HEK293T (cell line): ENCODE data around the gene GLRA3.

Experiments
- CTCF ChIA-PET: fragments of 350-600 bp; formaldehyde crosslinking; extraction: SDS; loops from one replicate; lab custom pipeline; 2021; ENCODE audit warnings: antibody characterized with exemption, inconsistent platforms; lab: Yijun Ruan, JAX
- POLR2A ChIA-PET: fragments of 350-600 bp; formaldehyde crosslinking; extraction: SDS; loops from one replicate; lab custom pipeline; 2020; ENCODE audit warnings: antibody characterized with exemption, inconsistent platforms; lab: Yijun Ruan, JAX
- DNase-seq: peaks from one replicate; pipeline ENCODE4 v3.0.0; 2012; ENCODE audit warnings: mixed read lengths; ENCODE audit errors: extremely low spot score
- ARNT ChIP-seq: fragments of 450-650 bp; IDR thresholded peaks from 2 replicates; pipeline ENCODE4 v1.6.1; 2017; ENCODE audit warnings: mild to moderate bottlenecking
- BHLHE40 ChIP-seq: fragments of 450-650 bp; IDR thresholded peaks from 2 replicates; pipeline ENCODE4 v1.6.1; 2016; ENCODE audit warnings: mild to moderate bottlenecking, moderate library complexity, borderline replicate concordance
- CTBP1 ChIP-seq: fragments of 450-650 bp; IDR thresholded peaks from 2 replicates; pipeline ENCODE4 v1.6.1; 2016; ENCODE audit warnings: borderline replicate concordance
- ELF4 ChIP-seq: fragments of 450-650 bp; IDR thresholded peaks from 2 replicates; pipeline ENCODE4 v1.6.1; 2017; ENCODE audit warnings: antibody characterized with exemption
- FOXA1 ChIP-seq: fragments of 450-650 bp; IDR thresholded peaks from 2 replicates; pipeline ENCODE4 v1.6.1; 2016; ENCODE audit warnings: mild to moderate bottlenecking
- FOXK2 ChIP-seq: fragments of 450-650 bp; IDR thresholded peaks from 2 replicates; pipeline ENCODE4 v1.6.1; 2016; ENCODE audit warnings: mild to moderate bottlenecking
- FOXM1 ChIP-seq: fragments of 450-650 bp; IDR thresholded peaks from 2 replicates; pipeline ENCODE4 v1.6.1; 2017; ENCODE audit warnings: mild to moderate bottlenecking, borderline replicate concordance
- HDGF ChIP-seq: fragments of 450-650 bp; IDR thresholded peaks from 2 replicates; pipeline ENCODE4 v1.6.1; 2017; ENCODE audit warnings: antibody characterized with exemption, borderline replicate concordance
- L3MBTL2 ChIP-seq: fragments of 450-650 bp; conservative IDR thresholded peaks from 2 replicates; pipeline ENCODE4 v1.6.1; 2016; ENCODE audit warnings: mild to moderate bottlenecking
- LEF1 ChIP-seq: fragments of 450-650 bp; IDR thresholded peaks from 2 replicates; pipeline ENCODE4 v1.6.1; 2017; ENCODE audit warnings: mild to moderate bottlenecking, borderline replicate concordance
- NFRKB ChIP-seq: fragments of 450-650 bp; IDR thresholded peaks from 2 replicates; pipeline ENCODE4 v1.6.1; 2016; ENCODE audit warnings: mild to moderate bottlenecking, moderate library complexity
- SP1 ChIP-seq: fragments of 450-650 bp; IDR thresholded peaks from 2 replicates; pipeline ENCODE4 v1.6.1; 2017
- SUZ12 ChIP-seq: fragments of 450-650 bp; IDR thresholded peaks from 2 replicates; pipeline ENCODE4 v1.6.1; 2016; ENCODE audit warnings: mild to moderate bottlenecking
- TARDBP ChIP-seq: fragments of 450-650 bp; IDR thresholded peaks from 2 replicates; pipeline ENCODE4 v1.6.1; 2016
- ZNF384 ChIP-seq: fragments of 450-650 bp; IDR thresholded peaks from 2 replicates; pipeline ENCODE4 v1.6.1; 2016
- TF ChIP-seq, protein P1 (sequence below): fragments of 450-650 bp; IDR thresholded peaks from 2 replicates; pipeline ENCODE4 v1.6.1; 2016

Gene GLRA3

DNA sequence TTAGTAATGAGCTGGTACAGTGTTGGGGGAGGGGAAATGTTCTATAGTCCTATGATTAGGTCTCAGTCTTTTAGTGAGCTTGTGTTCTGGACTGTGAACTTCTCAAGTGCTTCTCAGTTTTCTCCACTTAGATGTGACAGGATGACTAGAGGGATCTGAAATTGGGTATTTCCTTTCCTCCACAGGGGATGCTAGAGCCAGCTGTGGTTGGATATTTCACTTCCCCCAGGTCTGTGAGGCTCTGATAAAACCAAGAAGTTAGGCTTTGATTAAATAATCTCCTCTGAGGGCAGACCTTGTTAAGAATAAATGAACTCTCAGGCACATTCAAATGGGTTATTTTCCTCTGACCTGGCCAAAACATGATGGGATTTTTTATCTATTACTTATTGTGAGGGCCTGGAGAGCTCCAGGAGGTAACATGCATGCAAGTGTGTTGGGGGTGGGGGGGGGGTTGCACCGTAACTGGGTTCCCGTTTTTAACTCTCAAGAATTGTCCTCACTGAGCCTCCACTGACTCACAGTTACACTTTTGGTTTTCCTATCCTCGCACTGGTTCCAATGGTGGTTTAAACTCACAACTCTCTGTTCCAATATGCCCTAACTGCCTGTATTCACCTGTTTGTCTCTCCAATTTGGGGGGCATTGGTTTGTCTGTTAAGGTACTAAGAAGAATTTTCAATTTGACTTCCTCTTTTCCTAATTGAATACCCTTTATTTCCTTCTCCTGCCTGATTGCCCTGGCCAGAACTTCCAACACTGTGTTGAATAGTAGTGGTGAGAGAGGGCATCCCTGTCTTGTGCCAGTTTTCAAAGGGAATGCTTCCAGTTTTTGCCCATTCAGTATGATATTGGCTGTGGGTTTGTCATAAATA is 28.1 kb upstream of the GLRA3 start:
- TF ChIP-seq FOXM1 = no peak
- no peak for TF ChIP-seq FOXK2
- CTCF ChIA-PET = no interaction called here
- DNase-seq = no peak
- POLR2A ChIA-PET = no interaction called here

DNA sequence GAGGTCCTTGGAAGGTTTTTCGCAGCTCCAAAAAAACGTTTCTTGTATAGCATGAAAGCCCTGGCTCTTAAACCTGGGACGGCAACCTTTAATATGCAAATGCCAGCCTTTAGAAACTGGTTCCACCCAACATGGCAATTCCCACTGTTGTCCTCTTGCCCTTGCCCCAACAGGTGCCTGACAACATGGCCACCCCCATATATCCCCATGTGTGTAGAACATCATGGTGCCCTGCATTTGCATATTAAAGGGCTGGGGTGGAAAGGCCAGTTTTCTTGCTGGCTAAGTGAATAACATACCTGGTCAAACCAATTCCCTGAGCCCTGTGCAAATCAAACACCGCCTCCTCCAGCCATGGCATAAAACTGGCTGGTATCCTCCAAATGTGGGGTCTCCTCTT is 26.0 kb upstream of the GLRA3 start:
- DNase-seq = no peak
- POLR2A ChIA-PET = no interaction called here
- TF ChIP-seq ELF4 (no peak), SUZ12 (no peak), LEF1 (no peak), FOXM1 (no peak), TARDBP (no peak)
- TF ChIP-seq, protein P1, sequence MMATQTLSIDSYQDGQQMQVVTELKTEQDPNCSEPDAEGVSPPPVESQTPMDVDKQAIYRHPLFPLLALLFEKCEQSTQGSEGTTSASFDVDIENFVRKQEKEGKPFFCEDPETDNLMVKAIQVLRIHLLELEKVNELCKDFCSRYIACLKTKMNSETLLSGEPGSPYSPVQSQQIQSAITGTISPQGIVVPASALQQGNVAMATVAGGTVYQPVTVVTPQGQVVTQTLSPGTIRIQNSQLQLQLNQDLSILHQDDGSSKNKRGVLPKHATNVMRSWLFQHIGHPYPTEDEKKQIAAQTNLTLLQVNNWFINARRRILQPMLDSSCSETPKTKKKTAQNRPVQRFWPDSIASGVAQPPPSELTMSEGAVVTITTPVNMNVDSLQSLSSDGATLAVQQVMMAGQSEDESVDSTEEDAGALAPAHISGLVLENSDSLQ = no peak
- CTCF ChIA-PET = no interaction called here

DNA sequence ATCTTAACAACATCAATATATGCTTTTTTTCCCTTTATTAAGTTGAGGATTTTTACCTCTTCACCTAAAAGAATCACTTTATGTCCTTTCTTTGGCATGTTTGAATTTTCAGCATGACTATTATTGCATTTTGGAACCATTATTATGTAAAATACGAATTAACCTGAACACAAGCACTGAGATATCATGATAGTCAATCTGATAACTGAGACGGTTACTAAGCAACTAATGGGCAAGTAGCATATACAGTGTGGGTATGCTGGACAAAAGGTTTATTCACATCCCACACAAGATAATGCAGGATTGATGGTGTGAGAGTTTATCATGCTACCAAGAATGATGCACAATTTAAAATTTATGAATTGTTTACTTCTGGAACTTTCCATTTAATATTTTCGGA is 24.6 kb upstream of the GLRA3 start:
- POLR2A ChIA-PET = no interaction called here
- no peak for TF ChIP-seq ARNT
- TF ChIP-seq FOXM1 = no peak
- no peak for TF ChIP-seq TARDBP
- TF ChIP-seq FOXK2 = no peak

DNA sequence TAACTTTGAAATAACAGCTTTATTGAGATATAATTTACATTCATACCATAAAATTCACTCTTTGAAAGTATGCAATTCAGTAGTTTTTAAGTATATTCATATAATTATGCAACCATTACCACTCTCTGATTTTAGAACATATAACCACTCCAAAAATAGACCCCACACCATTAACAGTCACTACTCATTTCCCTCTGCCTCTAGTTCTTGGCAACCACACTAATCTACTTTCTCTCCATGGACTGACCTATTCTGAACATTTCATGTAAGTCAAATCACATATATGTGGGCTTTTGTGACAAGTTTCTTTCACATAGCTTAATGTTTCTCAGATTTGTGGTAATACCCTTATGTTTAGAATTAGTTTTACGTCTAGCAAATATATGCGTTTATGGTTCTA is 19.5 kb upstream of the GLRA3 start:
- CTCF ChIA-PET = no interaction called here
- POLR2A ChIA-PET = no interaction called here
- no peak for TF ChIP-seq FOXA1
- no peak for TF ChIP-seq HDGF
- TF ChIP-seq NFRKB = no peak
- TF ChIP-seq ZNF384 = no peak
- TF ChIP-seq TARDBP = no peak
- no peak for TF ChIP-seq LEF1
- TF ChIP-seq BHLHE40 = no peak
- TF ChIP-seq L3MBTL2 = no peak
- TF ChIP-seq FOXM1 = no peak
- no peak for TF ChIP-seq SP1
- TF ChIP-seq, protein P1 = no peak
- no peak for TF ChIP-seq FOXK2
- DNase-seq = no peak

More for the DNA sequence above, 24.6 kb upstream of the GLRA3 start:
- no peak for DNase-seq
- CTCF ChIA-PET = no interaction called here

DNA sequence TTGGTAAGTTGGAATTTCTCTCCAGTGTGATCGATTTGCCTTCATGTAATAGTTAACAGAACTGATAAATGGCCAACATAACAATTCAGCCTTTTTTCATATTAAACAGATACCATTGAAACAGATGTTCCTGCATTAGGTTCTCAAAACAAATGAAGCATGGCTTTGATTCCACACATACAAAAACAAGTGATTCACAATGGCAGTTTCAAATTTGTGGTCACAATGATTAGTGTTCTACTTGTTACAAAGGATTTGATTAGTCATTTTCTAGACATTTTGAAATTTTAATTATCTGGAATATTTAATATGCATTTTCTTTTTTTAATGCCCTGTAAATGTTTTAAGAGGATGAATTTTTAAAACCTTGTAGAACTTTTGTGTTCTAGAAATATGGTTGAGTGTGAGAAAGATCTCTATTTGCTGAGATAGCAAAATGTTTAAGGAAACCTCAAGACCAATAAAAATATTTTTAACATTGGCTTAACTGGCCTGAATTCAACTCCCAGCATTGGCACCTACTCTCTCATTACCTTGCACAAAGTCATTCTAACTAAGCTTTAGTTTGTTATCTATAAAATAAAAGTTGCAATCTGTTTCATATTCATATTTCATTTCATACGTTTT is 18.9 kb upstream of the GLRA3 start:
- no peak for DNase-seq
- CTCF ChIA-PET = no interaction called here
- TF ChIP-seq SP1 = no peak
- TF ChIP-seq ZNF384 = no peak
- TF ChIP-seq BHLHE40 = no peak
- no peak for TF ChIP-seq FOXK2
- TF ChIP-seq HDGF = no peak
- TF ChIP-seq, protein P1 = no peak
- no peak for TF ChIP-seq FOXM1
- TF ChIP-seq CTBP1 = no peak
- TF ChIP-seq ELF4 = no peak
- TF ChIP-seq NFRKB = no peak
- TF ChIP-seq L3MBTL2 = no peak
- TF ChIP-seq TARDBP = no peak
- no peak for TF ChIP-seq SUZ12
- no peak for TF ChIP-seq ARNT
- POLR2A ChIA-PET = no interaction called here

DNA sequence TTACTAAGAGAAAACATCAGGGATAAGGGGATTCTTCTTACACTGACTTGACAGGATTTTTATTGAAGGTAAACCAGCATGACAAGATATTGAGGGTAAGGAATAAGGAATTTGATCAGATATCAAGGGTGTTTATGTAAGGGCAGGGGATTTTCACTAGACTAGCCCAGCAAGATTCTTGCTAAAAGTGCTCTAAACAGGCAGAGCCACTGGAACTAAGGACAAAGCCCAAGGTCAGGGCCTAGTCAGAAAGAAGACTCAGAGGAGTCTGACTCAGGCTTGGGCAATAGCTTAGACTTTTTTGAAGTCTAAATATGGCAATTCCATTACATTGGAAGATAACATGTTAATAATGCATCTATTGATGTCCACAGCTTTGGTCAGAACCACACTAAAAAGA is 6.5 kb upstream of the GLRA3 start:
- no peak for TF ChIP-seq TARDBP
- POLR2A ChIA-PET = no interaction called here
- CTCF ChIA-PET = no interaction called here
- no peak for DNase-seq

DNA sequence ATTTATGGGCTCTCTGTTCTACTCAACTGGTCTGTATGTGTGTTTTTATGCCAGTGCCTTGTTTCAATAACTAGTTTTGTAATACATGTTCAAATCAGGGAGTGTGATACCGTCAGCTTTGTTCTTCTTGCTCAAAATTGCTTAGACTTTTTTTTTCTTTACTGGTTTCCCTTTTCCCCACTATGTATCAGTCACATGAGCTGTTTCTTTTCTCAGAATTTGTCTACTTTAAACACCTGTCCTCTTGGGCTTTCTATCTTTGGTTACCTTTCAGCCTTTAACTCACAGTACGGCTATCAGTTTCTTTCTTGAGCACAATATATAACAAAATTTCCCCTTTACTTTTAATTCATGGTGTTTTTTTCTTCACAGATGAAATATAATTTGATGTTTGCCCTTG is 5.4 kb upstream of the GLRA3 start:
- POLR2A ChIA-PET = no interaction called here
- no peak for TF ChIP-seq SP1
- TF ChIP-seq NFRKB = no peak
- TF ChIP-seq TARDBP = no peak

More for the DNA sequence above, 5.4 kb upstream of the GLRA3 start:
- CTCF ChIA-PET = no interaction called here
- no peak for DNase-seq
